ENCODE measurements around the gene ADGRD2.

GRCh38 chr9:124481115-124481514 is 30.9 kb downstream of the ADGRD2 start:
- TF ChIP-seq CTCF (IDR thresholded peaks at IDR 0.05) (no peak), POLR2A (IDR thresholded peaks at IDR 0.05) (no peak)

All from testis (tissue), 2 donors.